ENCODE results near the gene MYBPHL. TPM values are rescaled to one million over a fixed set of nuclear protein-coding genes. Genes with fewer than 3 reads are reported as not detected.

Gene MYBPHL
- polyA plus RNA-seq, 1 of the 3 experiments (the other 2 are of a cell fraction): 0.07 TPM

DNA sequence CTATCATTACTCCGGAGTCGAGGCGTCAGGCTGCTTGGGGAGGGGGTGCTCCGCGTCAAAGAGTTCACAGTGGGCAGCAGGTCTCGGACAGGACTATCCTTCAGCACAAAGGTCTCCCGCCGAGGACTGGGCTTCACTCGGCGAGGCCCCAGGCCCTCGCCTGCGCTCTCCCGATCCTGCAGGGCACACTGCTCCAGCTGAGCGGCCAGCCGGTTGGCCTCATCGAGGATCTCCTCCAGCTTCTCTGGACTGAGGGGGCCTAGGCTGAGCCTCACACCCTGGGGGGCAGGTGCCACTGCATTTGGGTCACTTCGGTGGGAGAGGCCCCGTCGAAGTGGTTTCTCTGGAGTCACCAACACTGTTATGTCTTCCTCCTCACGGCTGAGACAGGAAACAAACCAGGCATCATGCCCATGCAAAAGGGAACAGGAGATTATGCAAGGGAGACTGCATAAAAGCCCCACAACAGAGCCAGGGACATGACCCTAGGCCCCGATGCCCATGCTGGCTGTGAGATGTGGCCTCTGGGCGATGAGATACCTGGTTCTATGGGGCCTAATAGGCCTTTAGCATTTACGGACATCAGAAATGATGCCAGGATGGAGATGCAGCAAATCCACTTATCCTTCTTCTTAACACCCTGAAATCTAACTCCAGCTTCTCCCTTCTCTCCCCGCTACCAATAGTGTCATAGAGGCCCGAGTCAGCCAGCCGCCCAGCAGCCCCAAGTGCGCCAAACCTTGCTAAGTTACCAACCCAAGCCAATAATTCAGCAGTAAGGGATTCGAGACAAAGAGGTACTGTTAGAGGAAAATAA, 24.9 kb downstream of the MYBPHL start:
- H3K27ac ChIP-seq (ENCODE audit: low read depth in 2 of 2, low read length in 1 of 2): peak overlapping the region in 1 of 2 experiments; percentile 25; a peak in 1 of 4 replicates
- H3F3A ChIP-seq (replicated peaks; ENCODE audit: insufficient read depth): peaks cover 11% of the 10 kb centered on the region
- H3K9ac ChIP-seq: peak overlapping the region; percentile 68
- no peaks in the 10 kb centered on the region for H3K9me2 ChIP-seq
- CTCF ChIA-PET: interaction anchor here (1.2 to 8.7 kb wide), 7 partner anchors 18 to 358 kb away, joined by 3 to 252 read pairs (median 6); partner anchors contain the start of genes CELSR2 and SORT1
- H3K9me3 ChIP-seq: no peaks in the 10 kb centered on the region
- no peaks in the 10 kb centered on the region for H3K36me3 ChIP-seq (replicated peaks in 1 of 2; ENCODE audit: control insufficient read depth in 1 of 2, insufficient read depth in 2 of 2, low read length in 1 of 2)
- POLR2A ChIA-PET: interaction anchor here (1.1 to 1.4 kb wide), 3 partner anchors 118 to 267 kb away, joined by 3 to 9 read pairs (median 6); partner anchors contain the start of gene GNAI3
- peak overlapping the region; percentile 69 to 84 for H3K4me3 ChIP-seq (ENCODE audit: low read depth in 2 of 2, low read length in 1 of 2)
- H2AFZ ChIP-seq (ENCODE audit: low read depth): peak overlapping the region; percentile 86; the same call in 1 of the 2 replicates
- WGBS (ENCODE audit: low lambda C conversion rate): 71% methylated on average over 15 of the region's 28 CpGs
- H3K79me2 ChIP-seq (ENCODE audit: insufficient read depth): peaks cover 26% of the 10 kb centered on the region; the same call in 1 of the 2 replicates
- TF ChIP-seq NRF1 (IDR thresholded peaks at IDR 0.05; ENCODE audit: low read depth, low read length): no peak
- TF ChIP-seq CHD2 (IDR thresholded peaks at IDR 0.05; ENCODE audit: low read length, partially characterized antibody): no peak
- no peak for TF ChIP-seq SIN3A (IDR thresholded peaks at IDR 0.05; ENCODE audit: borderline replicate concordance, low read depth, low read length)
- DNase-seq: no peak
- H4K20me1 ChIP-seq (ENCODE audit: insufficient read depth): no peaks in the 10 kb centered on the region
- H3K4me1 ChIP-seq (ENCODE audit: control insufficient read depth in 1 of 2, insufficient read depth in 2 of 2, low read depth in 1 of 2, low read length in 1 of 2): peaks cover 0 to 25% of the 10 kb centered on the region in 2 experiments; a peak in 1 of 4 replicates
- no peaks in the 10 kb centered on the region for H3K27me3 ChIP-seq (ENCODE audit: insufficient read depth)
- H3K4me2 ChIP-seq: peak overlapping the region; percentile 82

DNA sequence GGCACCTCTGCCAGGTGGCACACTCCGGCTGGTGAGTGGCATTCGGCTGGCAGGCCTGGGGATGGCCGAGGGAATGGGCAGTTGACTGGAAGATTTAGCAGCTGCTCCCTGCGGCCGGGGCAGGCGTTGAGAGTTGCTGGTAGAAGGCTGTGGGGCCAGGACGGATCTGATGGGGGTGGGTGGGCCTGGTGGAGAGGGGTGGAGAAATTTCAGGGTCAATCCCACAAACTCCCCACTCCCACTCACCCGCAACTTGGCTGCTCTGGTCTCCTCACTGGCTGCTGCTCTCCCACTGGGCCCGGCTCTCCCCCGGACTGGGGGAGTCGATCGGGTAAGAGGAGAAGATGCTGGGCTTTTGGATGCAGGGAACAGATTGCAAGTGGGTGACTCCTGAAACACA, 25.9 kb downstream of the MYBPHL start:
- H4K20me1 ChIP-seq (ENCODE audit: insufficient read depth): no peaks in the 10 kb centered on the region
- H3K79me2 ChIP-seq (ENCODE audit: insufficient read depth): peaks cover 26% of the 10 kb centered on the region; the same call in 1 of the 2 replicates
- no peak overlapping the region for H2AFZ ChIP-seq (ENCODE audit: low read depth)
- H3K27me3 ChIP-seq (ENCODE audit: insufficient read depth): no peaks in the 10 kb centered on the region
- H3K9me2 ChIP-seq: no peaks in the 10 kb centered on the region
- DNase-seq: no peak
- WGBS (ENCODE audit: low lambda C conversion rate): 99% methylated on average over 12 of the region's 12 CpGs
- no peak overlapping the region for H3K9ac ChIP-seq
- H3K9me3 ChIP-seq: no peaks in the 10 kb centered on the region
- CTCF ChIA-PET: interaction anchor here (1.2 to 8.7 kb wide), 3 partner anchors 121 to 359 kb away, joined by 3 to 252 read pairs (median 4); partner anchors contain the start of gene SORT1
- H3K36me3 ChIP-seq (replicated peaks in 1 of 2; ENCODE audit: control insufficient read depth in 1 of 2, insufficient read depth in 2 of 2, low read length in 1 of 2): no peaks in the 10 kb centered on the region
- 0 out of 2 replicates have a peak overlapping the region, but pooled peaks have one; percentile 82 for H3K4me2 ChIP-seq
- TF ChIP-seq, protein P1, sequence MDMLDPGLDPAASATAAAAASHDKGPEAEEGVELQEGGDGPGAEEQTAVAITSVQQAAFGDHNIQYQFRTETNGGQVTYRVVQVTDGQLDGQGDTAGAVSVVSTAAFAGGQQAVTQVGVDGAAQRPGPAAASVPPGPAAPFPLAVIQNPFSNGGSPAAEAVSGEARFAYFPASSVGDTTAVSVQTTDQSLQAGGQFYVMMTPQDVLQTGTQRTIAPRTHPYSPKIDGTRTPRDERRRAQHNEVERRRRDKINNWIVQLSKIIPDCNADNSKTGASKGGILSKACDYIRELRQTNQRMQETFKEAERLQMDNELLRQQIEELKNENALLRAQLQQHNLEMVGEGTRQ (IDR thresholded peaks at IDR 0.05; ENCODE audit: borderline replicate concordance, low read depth, low read length): no peak
- TF ChIP-seq MXI1 (IDR thresholded peaks at IDR 0.05; ENCODE audit: low read depth, low read length): no peak
- TF ChIP-seq FOSL2 (IDR thresholded peaks at IDR 0.05; ENCODE audit: borderline replicate concordance, low read depth): no peak
- TF ChIP-seq SMC3 (IDR thresholded peaks at IDR 0.05; ENCODE audit: low read depth, low read length): no peak
- TF ChIP-seq RCOR1 (IDR thresholded peaks at IDR 0.05; ENCODE audit: low read length): no peak
- peaks cover 2 to 26% of the 10 kb centered on the region in 2 experiments; a peak in 2 of 4 replicates for H3K4me1 ChIP-seq (ENCODE audit: control insufficient read depth in 1 of 2, insufficient read depth in 2 of 2, low read depth in 1 of 2, low read length in 1 of 2)
- H3K27ac ChIP-seq (ENCODE audit: low read depth in 2 of 2, low read length in 1 of 2): no peak overlapping the region
- H3F3A ChIP-seq (replicated peaks; ENCODE audit: insufficient read depth): peaks cover 19% of the 10 kb centered on the region
- POLR2A ChIA-PET: no interaction called here
- no peak overlapping the region for H3K4me3 ChIP-seq (ENCODE audit: low read depth in 2 of 2, low read length in 1 of 2)
